SK-N-SH treated with all-trans-retinoic acid at 6 μM for 48 hours (cell line): ENCODE measurements around the gene DMRTB1.

Source experiments
- ATAC-seq: fragments of 200-7000 bp; cut with Tn5 transposase; 3 replicates; pipeline ENCODE4 v1.9.1; 2020; ENCODE audit warnings: mild to moderate bottlenecking, moderate library complexity
- ARNTL ChIP-seq: fragments of 450-650 bp; formaldehyde crosslinking; IDR thresholded peaks from 2 replicates; pipeline ENCODE4 v1.5.0; 2020; ENCODE audit warnings: low read depth, mild to moderate bottlenecking, moderate library complexity, borderline replicate concordance
- CSDC2 ChIP-seq: fragments of 250-450 bp; sonication (Bioruptor Pico); IDR thresholded peaks from 2 replicates; pipeline ENCODE4 v1.5.0; 2020; ENCODE audit warnings: mild to moderate bottlenecking, moderate library complexity
- CSRNP3 ChIP-seq: fragments of 250-450 bp; sonication (Bioruptor Pico); IDR thresholded peaks from 2 replicates; pipeline ENCODE4 v1.5.1; 2021; ENCODE audit warnings: mild to moderate bottlenecking, moderate library complexity
- GLIS3 ChIP-seq: fragments of 250-450 bp; sonication (Bioruptor Pico); IDR thresholded peaks from 2 replicates; pipeline ENCODE4 v1.5.0; 2020; ENCODE audit warnings: mild to moderate bottlenecking, moderate library complexity
- ISL1 ChIP-seq: fragments of 250-450 bp; sonication (Bioruptor Pico); IDR thresholded peaks from 2 replicates; pipeline ENCODE4 v2.1.2; 2022; ENCODE audit warnings: mild to moderate bottlenecking, moderate library complexity
- OSR1 ChIP-seq: fragments of 250-450 bp; sonication (Bioruptor Pico); IDR thresholded peaks from 2 replicates; pipeline ENCODE4 v1.8.0; 2022; ENCODE audit warnings: moderate library complexity, mild to moderate bottlenecking, inconsistent platforms
- PATZ1 ChIP-seq: fragments of 250-450 bp; sonication (Bioruptor Pico); IDR thresholded peaks from 2 replicates; pipeline ENCODE4 v1.8.0; 2020; ENCODE audit warnings: mild to moderate bottlenecking, moderate library complexity, borderline replicate concordance
- PPARA ChIP-seq: fragments of 250-450 bp; sonication (Bioruptor Pico); IDR thresholded peaks from 2 replicates; pipeline ENCODE4 v1.5.0; 2020; ENCODE audit warnings: mild to moderate bottlenecking, borderline replicate concordance
- SNAI2 ChIP-seq: fragments of 250-450 bp; sonication (Bioruptor Pico); IDR thresholded peaks from 2 replicates; pipeline ENCODE4 v1.5.0; 2020; ENCODE audit warnings: mild to moderate bottlenecking, moderate library complexity
- TCF4 ChIP-seq: fragments of 250-450 bp; sonication (Bioruptor Pico); IDR thresholded peaks from 2 replicates; pipeline ENCODE4 v1.8.0; 2021; ENCODE audit warnings: mild to moderate bottlenecking, moderate library complexity, borderline replicate concordance
- ZFP3 ChIP-seq: fragments of 250-450 bp; sonication (Bioruptor Pico); IDR thresholded peaks from 2 replicates; pipeline ENCODE4 v1.5.0; 2020; ENCODE audit warnings: mild to moderate bottlenecking, moderate library complexity
- ZNF565 ChIP-seq: fragments of 450-650 bp; formaldehyde crosslinking; conservative IDR thresholded peaks from 2 replicates; pipeline ENCODE4 v1.5.0; 2020; ENCODE audit warnings: low read depth, mild to moderate bottlenecking, moderate library complexity
- ZNF70 ChIP-seq: fragments of 450-650 bp; formaldehyde crosslinking; IDR thresholded peaks from 2 replicates; pipeline ENCODE4 v1.5.0; 2020; ENCODE audit warnings: mild to moderate bottlenecking, moderate library complexity
- ZNF8 ChIP-seq: fragments of 450-650 bp; formaldehyde crosslinking; IDR thresholded peaks from 2 replicates; pipeline ENCODE4 v1.5.0; 2020; ENCODE audit warnings: mild to moderate bottlenecking, moderate library complexity
- TF ChIP-seq, protein P1 (sequence below): fragments of 250-450 bp; sonication (Bioruptor Pico); IDR thresholded peaks from 2 replicates; pipeline ENCODE4 v1.5.0; 2020; ENCODE audit warnings: mild to moderate bottlenecking, moderate library complexity
- TF ChIP-seq, protein P2 (sequence below): fragments of 250-450 bp; sonication (Bioruptor Pico); IDR thresholded peaks from 2 replicates; pipeline ENCODE4 v1.8.0; 2021; ENCODE audit warnings: low read depth, mild to moderate bottlenecking, moderate library complexity, borderline replicate concordance

DMRTB1 gene

GRCh38 chr1:53511323-53511932 is 52.2 kb downstream of the DMRTB1 start:
- TF ChIP-seq ZNF8 (no peak), ISL1 (CRISPR knock-in tag) (no peak), TCF4 (CRISPR knock-in tag) (no peak), ZNF565 (CRISPR knock-in tag) (no peak), ZFP3 (CRISPR knock-in tag) (no peak), OSR1 (CRISPR knock-in tag) (no peak), GLIS3 (CRISPR knock-in tag) (no peak), ARNTL (CRISPR knock-in tag) (no peak)
- TF ChIP-seq, protein P1, sequence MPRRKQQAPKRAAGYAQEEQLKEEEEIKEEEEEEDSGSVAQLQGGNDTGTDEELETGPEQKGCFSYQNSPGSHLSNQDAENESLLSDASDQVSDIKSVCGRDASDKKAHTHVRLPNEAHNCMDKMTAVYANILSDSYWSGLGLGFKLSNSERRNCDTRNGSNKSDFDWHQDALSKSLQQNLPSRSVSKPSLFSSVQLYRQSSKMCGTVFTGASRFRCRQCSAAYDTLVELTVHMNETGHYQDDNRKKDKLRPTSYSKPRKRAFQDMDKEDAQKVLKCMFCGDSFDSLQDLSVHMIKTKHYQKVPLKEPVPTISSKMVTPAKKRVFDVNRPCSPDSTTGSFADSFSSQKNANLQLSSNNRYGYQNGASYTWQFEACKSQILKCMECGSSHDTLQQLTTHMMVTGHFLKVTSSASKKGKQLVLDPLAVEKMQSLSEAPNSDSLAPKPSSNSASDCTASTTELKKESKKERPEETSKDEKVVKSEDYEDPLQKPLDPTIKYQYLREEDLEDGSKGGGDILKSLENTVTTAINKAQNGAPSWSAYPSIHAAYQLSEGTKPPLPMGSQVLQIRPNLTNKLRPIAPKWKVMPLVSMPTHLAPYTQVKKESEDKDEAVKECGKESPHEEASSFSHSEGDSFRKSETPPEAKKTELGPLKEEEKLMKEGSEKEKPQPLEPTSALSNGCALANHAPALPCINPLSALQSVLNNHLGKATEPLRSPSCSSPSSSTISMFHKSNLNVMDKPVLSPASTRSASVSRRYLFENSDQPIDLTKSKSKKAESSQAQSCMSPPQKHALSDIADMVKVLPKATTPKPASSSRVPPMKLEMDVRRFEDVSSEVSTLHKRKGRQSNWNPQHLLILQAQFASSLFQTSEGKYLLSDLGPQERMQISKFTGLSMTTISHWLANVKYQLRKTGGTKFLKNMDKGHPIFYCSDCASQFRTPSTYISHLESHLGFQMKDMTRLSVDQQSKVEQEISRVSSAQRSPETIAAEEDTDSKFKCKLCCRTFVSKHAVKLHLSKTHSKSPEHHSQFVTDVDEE (CRISPR knock-in tag), result no peak
- TF ChIP-seq, protein P2, sequence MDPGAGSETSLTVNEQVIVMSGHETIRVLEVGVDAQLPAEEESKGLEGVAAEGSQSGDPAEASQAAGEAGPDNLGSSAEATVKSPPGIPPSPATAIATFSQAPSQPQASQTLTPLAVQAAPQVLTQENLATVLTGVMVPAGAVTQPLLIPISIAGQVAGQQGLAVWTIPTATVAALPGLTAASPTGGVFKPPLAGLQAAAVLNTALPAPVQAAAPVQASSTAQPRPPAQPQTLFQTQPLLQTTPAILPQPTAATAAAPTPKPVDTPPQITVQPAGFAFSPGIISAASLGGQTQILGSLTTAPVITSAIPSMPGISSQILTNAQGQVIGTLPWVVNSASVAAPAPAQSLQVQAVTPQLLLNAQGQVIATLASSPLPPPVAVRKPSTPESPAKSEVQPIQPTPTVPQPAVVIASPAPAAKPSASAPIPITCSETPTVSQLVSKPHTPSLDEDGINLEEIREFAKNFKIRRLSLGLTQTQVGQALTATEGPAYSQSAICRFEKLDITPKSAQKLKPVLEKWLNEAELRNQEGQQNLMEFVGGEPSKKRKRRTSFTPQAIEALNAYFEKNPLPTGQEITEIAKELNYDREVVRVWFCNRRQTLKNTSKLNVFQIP (CRISPR knock-in tag), result no peak
- ATAC-seq, result peak; percentile 51; the same call in 2 of the 3 replicates

- TF ChIP-seq ZNF8 (no peak), CSRNP3 (CRISPR knock-in tag) (no peak), ISL1 (CRISPR knock-in tag) (peak; percentile 39), PATZ1 (CRISPR knock-in tag) (no peak), ZNF70 (CRISPR knock-in tag) (0 out of 2 replicates have a peak, but pooled peaks have one; percentile 53), OSR1 (CRISPR knock-in tag) (no peak), TCF4 (CRISPR knock-in tag) (peak; percentile 90), CSDC2 (no peak), SNAI2 (CRISPR knock-in tag) (no peak), PPARA (CRISPR knock-in tag) (no peak)
- TF ChIP-seq, protein P2 (CRISPR knock-in tag), result no peak
- TF ChIP-seq, protein P1 (CRISPR knock-in tag), result peak; percentile 78
- TF ChIP-seq, all 23 proteins: peak for 4
- peak; percentile 35 for ATAC-seq
Observed at GRCh38 chr1:53511933-53512806, 53.0 kb downstream of the DMRTB1 start.
